Keratinocyte (primary cell): Measurements from ENCODE around the gene ZSCAN23. TPM values are rescaled to one million over a fixed set of nuclear protein-coding genes. Genes with fewer than 3 reads are reported as not detected.
"Not testable (repeated sequence)": the region's sequence is repeated elsewhere in the genome, so short reads cannot be mapped to it uniquely, and the experiment has no call there.

ENCODE experiments used
- DNase-seq: peaks from one replicate; pipeline ENCODE4 v3.0.0-alpha.2; 2011; ENCODE audit warnings: low read depth, missing footprints, low spot score
- FAIRE-seq: peaks from 2 replicates; lab custom pipeline; 2011; peaks lifted over from hg19 to GRCh38; lab: Jason Lieb, UNC
- H2AFZ ChIP-seq: 2 replicates; pipeline ENCODE4 v1.6.0; 2012; ENCODE audit warnings: low read length, control low read depth, inconsistent platforms; ENCODE audit not compliant: control insufficient read depth
- H3K27ac ChIP-seq: 2 replicates; pipeline ENCODE4 v1.5.1; 2011; ENCODE audit warnings: low read length; ENCODE audit not compliant: control insufficient read depth, insufficient read depth
- H3K27me3 ChIP-seq: 3 replicates; pipeline ENCODE4 v1.6.0; 2011; ENCODE audit warnings: low read length; ENCODE audit not compliant: control insufficient read depth, insufficient read depth; ENCODE audit errors: extremely low read depth
- H3K36me3 ChIP-seq, 2 experiments: 2 replicates in 1 of 2; 3 replicates in 1 of 2; pipeline ENCODE4 v1.5.1; 2011; ENCODE audit warnings: low read length in 2 of 2, mild to moderate bottlenecking in 1 of 2; ENCODE audit not compliant: control insufficient read depth in 2 of 2, insufficient read depth in 2 of 2; ENCODE audit errors: extremely low read depth in 1 of 2
- H3K4me1 ChIP-seq: 3 replicates; pipeline ENCODE4 v1.5.1; 2011; ENCODE audit warnings: low read length; ENCODE audit not compliant: control insufficient read depth, insufficient read depth; ENCODE audit errors: extremely low read depth
- H3K4me2 ChIP-seq: 3 replicates; pipeline ENCODE4 v1.6.0; 2011; ENCODE audit warnings: low read depth, low read length; ENCODE audit not compliant: control insufficient read depth, insufficient read depth; ENCODE audit errors: extremely low read depth
- H3K4me3 ChIP-seq, 3 experiments: fragments of 200-600 bp in 1 of 3; sonication (generic) in 1 of 3; 2 replicates in 2 of 3; 3 replicates in 1 of 3; pipeline ENCODE4 v1.5.1; 2011 to 2016; ENCODE audit warnings: low read length in 3 of 3, mild to moderate bottlenecking in 3 of 3, control low read depth in 2 of 3, inconsistent platforms in 1 of 3, low read depth in 1 of 3, mixed read lengths in 1 of 3, mixed run types in 1 of 3, moderate library complexity in 1 of 3; ENCODE audit not compliant: control insufficient read depth in 2 of 3, insufficient read depth in 2 of 3; ENCODE audit errors: extremely low read depth in 1 of 3
- H3K79me2 ChIP-seq: 2 replicates; pipeline ENCODE4 v1.6.0; 2012; ENCODE audit warnings: low read length; ENCODE audit not compliant: control insufficient read depth, insufficient read depth
- H3K9ac ChIP-seq: 3 replicates; pipeline ENCODE4 v1.6.0; 2011; ENCODE audit warnings: low read length; ENCODE audit not compliant: control insufficient read depth, insufficient read depth; ENCODE audit errors: extremely low read depth
- H3K9me1 ChIP-seq: 3 replicates; pipeline ENCODE4 v1.6.0; 2011; ENCODE audit warnings: low read length; ENCODE audit not compliant: control insufficient read depth, insufficient read depth; ENCODE audit errors: extremely low read depth
- H3K9me3 ChIP-seq: 2 replicates; pipeline ENCODE4 v1.5.1; 2012; ENCODE audit warnings: low read depth, low read length; ENCODE audit not compliant: control insufficient read depth
- H4K20me1 ChIP-seq: 3 replicates; pipeline ENCODE4 v1.6.0; 2011; ENCODE audit warnings: low read length; ENCODE audit not compliant: control insufficient read depth, insufficient read depth; ENCODE audit errors: extremely low read depth
- CTCF ChIP-seq, 3 experiments: IDR thresholded peaks in 1 of 3; conservative IDR thresholded peaks in 1 of 3; optimal IDR thresholded peaks in 1 of 3; 2 replicates in 2 of 3; 3 replicates in 1 of 3; pipeline versions ENCODE3 to v1.5.1; 2011; ENCODE audit warnings: low read length in 3 of 3, mild to moderate bottlenecking in 3 of 3, moderate library complexity in 2 of 3, control low read depth in 1 of 3, inconsistent platforms in 1 of 3; ENCODE audit not compliant: insufficient read depth in 2 of 3; ENCODE audit errors: extremely low read depth in 1 of 3
- EZH2 ChIP-seq: IDR thresholded peaks from one replicate; pipeline ENCODE4 v1.6.1; 2012; ENCODE audit warnings: inconsistent platforms, mild to moderate bottlenecking, low read length, moderate library complexity
- dilution Hi-C: fragments of 300-500 bp; cut with MboI; formaldehyde crosslinking; loops from one replicate; pipeline ENCODE4 v1.7.0; 2020; ENCODE audit warnings: low sequenced_read_pairs; ENCODE audit not compliant: extremely low pct_ligation_motif_present
- polyA plus RNA-seq, 5 experiments: library from polyadenylated mRNA; depleted of rRNA in 3 of 5; stranded (reverse) in 3 of 5; stranded (forward) in 1 of 5; unstranded in 1 of 5; fragments of >200 nt; gene quantifications; 1 replicate in 1 of 5; 2 replicates in 3 of 5; 3 replicates in 1 of 5; pipeline versions ENCODE4 v1.2.1 to v1.2.3, GENCODE V29; 2011 to 2012; ENCODE audit warnings: missing spikeins in 2 of 5, low read depth in 1 of 5, low replicate concordance in 1 of 5

ZSCAN23 gene
- polyA plus RNA-seq, 1 donor (not counting 4 experiments of a cell fraction or from before 2014, with no cell fraction given): 1.8 TPM

- H4K20me1 ChIP-seq: no peaks in the 10 kb centered on the region
- H2AFZ ChIP-seq: peak overlapping the region; percentile 74
- TF ChIP-seq CTCF (optimal IDR thresholded peaks at IDR 0.05 in 1 of 3, IDR thresholded peaks at IDR 0.05 in 1 of 3, conservative IDR thresholded peaks at IDR 0.05 in 1 of 3; ENCODE audit: extremely low read depth in 1 of 3, insufficient read depth in 2 of 3, low read length in 3 of 3): no peak
- no peak for TF ChIP-seq EZH2
- no peaks in the 10 kb centered on the region for H3K9me1 ChIP-seq
- peak; percentile 81 for FAIRE-seq
- H3K27me3 ChIP-seq: peaks cover 13% of the 10 kb centered on the region
- peak overlapping the region; percentile 18 for H3K9ac ChIP-seq
- dilution Hi-C loops: no loop called here
- peak overlapping the region; percentile 91 for H3K4me2 ChIP-seq
- DNase-seq: peak; percentile 77
- H3K27ac ChIP-seq: no peak overlapping the region
- H3K4me3 ChIP-seq: peak overlapping the region; percentile 38 to 84 (median 80)
- H3K4me1 ChIP-seq: no peaks in the 10 kb centered on the region
- H3K9me3 ChIP-seq: no peaks in the 10 kb centered on the region
- H3K36me3 ChIP-seq: no peaks in the 10 kb centered on the region
- H3K79me2 ChIP-seq: no peaks in the 10 kb centered on the region
Measured at GRCh38 chr6:28474441-28475219, 31.3 kb upstream of the ZSCAN23 start.

- H2AFZ ChIP-seq, H3K9me1 ChIP-seq, H3K4me3 ChIP-seq, DNase-seq, H3K79me2 ChIP-seq, dilution Hi-C loops, H3K36me3 ChIP-seq, H3K4me2 ChIP-seq, FAIRE-seq, H3K27ac ChIP-seq, H4K20me1 ChIP-seq, H3K27me3 ChIP-seq, H3K4me1 ChIP-seq, H3K9ac ChIP-seq, H3K9me3 ChIP-seq: not testable (repeated sequence)
Measured at GRCh38 chr6:28469153-28469745, 26.0 kb upstream of the ZSCAN23 start.
